Activated naive CD4-positive, alpha-beta T cell treated with anti-CD3 and anti-CD28 coated beads, Interleukin-2, amount 50 U/mL, for 24 hours (primary cell): ENCODE results near the gene C19orf25.
A peak's percentile ranks its signal among the peaks of the same experiment; 100 is the strongest.

Experiments used
- H3K27ac Mint-ChIP-seq: one replicate; pipeline ENCODE4 v1.8.0; 2021; ENCODE audit warnings: mild to moderate bottlenecking, mixed read lengths
- H3K27me3 Mint-ChIP-seq: one replicate; pipeline ENCODE4 v1.8.0; 2021; ENCODE audit warnings: mixed read lengths
- H3K36me3 Mint-ChIP-seq: one replicate; pipeline ENCODE4 v1.8.0; 2021; ENCODE audit warnings: mixed read lengths
- H3K4me1 Mint-ChIP-seq: one replicate; pipeline ENCODE4 v1.8.0; 2021; ENCODE audit warnings: mixed read lengths
- H3K4me3 Mint-ChIP-seq: one replicate; pipeline ENCODE4 v1.8.0; 2021; ENCODE audit warnings: mild to moderate bottlenecking, mixed read lengths
- H3K9me3 Mint-ChIP-seq: one replicate; pipeline ENCODE4 v1.8.0; 2021; ENCODE audit warnings: mixed read lengths

The C19orf25 gene

GRCh38 chr19:1516395-1516753, 37.4 kb upstream of the C19orf25 start:
- Mint-ChIP-seq H3K4me1 (peaks cover 6% of the 10 kb centered on the region), H3K27me3 (no peaks in the 10 kb centered on the region)

GRCh38 chr19:1514986-1515721, 36.1 kb upstream of the C19orf25 start:
- H3K27me3 Mint-ChIP-seq = no peaks in the 10 kb centered on the region
- no peaks in the 10 kb centered on the region for H3K36me3 Mint-ChIP-seq
- H3K27ac Mint-ChIP-seq = no peak overlapping the region
- H3K9me3 Mint-ChIP-seq = no peaks in the 10 kb centered on the region
- H3K4me3 Mint-ChIP-seq = no peak overlapping the region
- H3K4me1 Mint-ChIP-seq = peaks cover 6% of the 10 kb centered on the region

More at GRCh38 chr19:1516395-1516753, 37.4 kb upstream of the C19orf25 start:
- Mint-ChIP-seq H3K4me3 (no peak overlapping the region), H3K36me3 (no peaks in the 10 kb centered on the region), H3K9me3 (no peaks in the 10 kb centered on the region), H3K27ac (no peak overlapping the region)

DNA sequence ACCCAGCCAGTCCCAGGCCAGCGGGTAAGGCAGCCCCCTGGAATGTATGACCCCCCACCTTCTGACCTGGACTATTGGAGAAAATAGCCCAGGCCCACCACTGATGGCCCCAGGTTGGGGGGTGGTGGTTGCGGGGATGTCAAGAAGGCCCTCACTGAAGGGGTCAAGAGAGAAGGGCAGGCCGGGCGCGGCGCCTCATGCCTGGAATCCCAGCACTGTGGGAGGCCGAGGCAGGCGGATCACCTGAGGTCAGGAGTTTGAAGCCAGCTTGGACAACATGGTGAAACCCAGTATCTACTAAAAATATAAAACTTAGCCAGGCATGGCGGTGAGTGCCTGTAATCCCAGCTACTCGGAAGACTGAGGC, 35.3 kb upstream of the C19orf25 start:
- H3K36me3 Mint-ChIP-seq = no peaks in the 10 kb centered on the region
- no peak overlapping the region for H3K4me3 Mint-ChIP-seq
- no peaks in the 10 kb centered on the region for H3K9me3 Mint-ChIP-seq

DNA sequence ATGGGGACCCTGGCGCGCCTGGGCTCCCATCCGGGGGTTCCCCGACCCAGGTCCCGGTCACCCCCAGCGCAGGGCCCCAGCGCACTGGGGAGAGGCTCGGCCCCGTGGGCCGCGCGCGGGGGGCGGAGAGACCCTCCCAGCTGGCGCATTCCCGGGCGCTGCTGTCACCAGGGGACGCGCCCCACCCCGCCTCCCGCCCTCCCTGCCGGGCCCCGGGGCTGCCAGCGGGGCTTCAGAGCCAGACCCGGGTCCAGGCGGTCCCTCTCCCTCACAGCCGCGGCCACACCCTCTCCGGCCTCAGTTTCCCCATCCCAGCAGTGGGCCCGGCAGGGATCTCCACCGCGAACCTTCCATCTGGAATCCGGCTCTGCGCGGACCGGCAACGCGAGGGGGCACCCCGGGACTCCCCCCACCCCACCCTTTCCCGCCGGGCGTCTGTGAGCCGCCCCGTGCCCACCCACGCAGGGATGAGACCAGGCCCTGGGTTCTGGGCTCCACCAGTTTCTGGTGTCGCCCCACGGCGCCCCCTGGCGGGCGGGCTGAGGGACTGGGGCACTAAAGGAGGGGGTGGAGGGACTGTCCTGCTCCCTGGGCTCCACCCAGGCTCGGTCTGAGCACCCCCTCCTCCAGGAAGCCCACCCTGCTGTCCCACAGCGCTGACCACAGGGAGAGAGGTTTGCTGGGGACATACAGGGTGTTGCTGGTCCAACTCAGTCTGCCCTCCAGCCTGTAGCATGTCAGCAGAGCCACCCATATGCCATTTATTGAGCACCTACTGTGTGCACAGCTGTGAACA, 34.7 kb upstream of the C19orf25 start:
- Mint-ChIP-seq H3K4me3 (no peak overlapping the region), H3K9me3 (no peaks in the 10 kb centered on the region), H3K4me1 (peaks cover 7% of the 10 kb centered on the region), H3K27me3 (no peaks in the 10 kb centered on the region), H3K36me3 (no peaks in the 10 kb centered on the region), H3K27ac (no peak overlapping the region)

More for the DNA sequence above, 35.3 kb upstream of the C19orf25 start:
- Mint-ChIP-seq H3K4me1 (peaks cover 6% of the 10 kb centered on the region), H3K27ac (no peak overlapping the region), H3K27me3 (no peaks in the 10 kb centered on the region)

DNA sequence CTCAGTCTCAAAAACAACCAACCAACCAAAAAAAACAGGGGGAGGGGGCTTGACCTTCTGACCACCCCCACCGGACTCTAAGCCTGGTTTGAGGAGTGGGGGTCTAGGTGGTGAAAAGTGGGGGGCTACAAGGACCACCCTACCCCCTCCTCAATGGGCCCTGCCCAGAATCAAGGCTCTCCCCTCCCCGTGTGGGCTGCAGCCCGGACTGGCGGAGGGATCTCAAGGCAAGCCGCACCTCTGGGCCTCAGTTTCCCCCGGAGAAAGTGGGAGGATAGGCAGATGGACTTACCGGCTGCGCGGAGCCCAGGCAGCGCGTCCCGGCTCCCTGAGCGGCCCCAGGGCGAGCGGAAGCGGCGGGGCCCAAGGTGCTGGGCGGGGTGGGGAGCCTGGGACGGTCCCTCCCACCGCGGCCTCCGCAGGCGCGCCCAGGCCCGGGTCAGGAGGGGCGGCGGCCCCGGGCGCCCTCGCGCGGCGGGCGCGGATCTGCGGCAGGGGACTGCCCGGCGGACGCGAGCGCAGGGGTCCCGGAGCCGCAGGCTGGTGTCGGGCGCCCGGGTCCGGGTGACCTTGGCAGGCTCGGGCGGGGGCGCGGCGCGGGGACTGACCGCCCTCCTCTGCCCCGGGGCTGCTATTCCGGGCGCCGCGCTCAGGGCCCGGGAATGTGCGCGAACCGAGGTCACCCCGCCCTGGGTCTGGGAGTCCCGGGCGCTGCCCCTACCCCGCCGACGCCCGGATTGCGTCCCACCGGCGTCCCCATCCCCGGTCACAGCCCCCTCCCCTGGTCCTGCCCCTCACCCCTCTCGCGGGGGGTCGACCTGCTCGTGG, 33.9 kb upstream of the C19orf25 start, which contains the start of gene ADAMTSL5:
ADAMTSL5 (minus strand) TSS at position 349 of the 828 bp plus-strand sequence. CDS start 2,076 bp downstream, outside the sequence.
- H3K27ac Mint-ChIP-seq = peak within 1 kb of the TSS; percentile 55
- no peaks in the 10 kb centered on the region for H3K9me3 Mint-ChIP-seq
- H3K4me3 Mint-ChIP-seq = peak within 1 kb of the TSS; percentile 76
- H3K4me1 Mint-ChIP-seq = peaks cover 11% of the 10 kb centered on the region
- no peaks in the 10 kb centered on the region for H3K27me3 Mint-ChIP-seq
- no peaks in the 10 kb centered on the region for H3K36me3 Mint-ChIP-seq

DNA sequence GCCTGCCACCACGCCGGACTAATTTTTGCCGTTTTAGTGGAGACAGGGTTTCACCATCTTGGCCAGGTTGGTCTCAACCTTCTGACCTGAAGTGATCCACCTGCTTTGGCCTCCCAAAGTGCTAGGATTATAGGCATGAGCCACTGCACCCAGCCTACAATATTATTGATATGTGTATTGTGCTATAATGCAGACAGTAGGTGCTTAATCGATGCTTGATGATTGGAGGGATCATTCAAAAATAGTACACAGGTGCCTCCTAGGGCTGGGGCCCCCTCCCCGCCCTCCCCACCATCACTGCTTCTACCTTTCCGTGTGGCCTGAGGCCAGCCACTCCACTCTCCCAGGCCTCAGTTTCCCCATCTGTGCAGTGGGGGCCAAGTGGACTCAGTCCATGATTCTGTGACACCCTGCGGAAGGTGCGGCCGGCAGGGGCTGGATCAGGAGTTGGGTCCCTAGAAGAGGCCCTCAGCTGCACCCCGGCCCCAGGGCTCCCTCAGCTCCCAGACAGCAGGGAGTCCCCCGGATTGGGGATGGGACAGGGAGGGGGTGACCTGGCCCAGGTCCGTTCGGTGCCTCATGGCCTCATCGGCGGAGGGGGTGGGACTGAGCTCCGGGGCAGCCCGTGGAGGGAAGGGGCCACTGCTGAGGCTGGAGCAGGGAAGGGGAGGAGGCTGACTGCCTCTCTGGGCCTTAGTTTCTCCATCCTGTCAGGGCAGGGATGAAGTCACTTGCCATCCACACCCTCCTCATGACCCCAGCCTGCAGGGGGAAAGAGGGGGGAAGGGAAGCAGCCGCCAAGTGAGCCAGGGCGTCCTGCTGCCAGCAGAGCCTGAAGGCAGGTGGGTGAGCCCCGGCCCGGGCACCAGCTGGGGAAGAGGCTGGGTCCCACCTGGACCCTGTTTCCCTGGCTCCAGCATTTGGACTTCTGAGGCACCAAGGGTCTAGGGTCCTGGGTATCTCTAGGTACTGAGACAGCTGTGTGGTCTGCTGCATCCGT, 32.6 kb upstream of the C19orf25 start:
- Mint-ChIP-seq H3K9me3 (no peaks in the 10 kb centered on the region), H3K27me3 (no peaks in the 10 kb centered on the region), H3K4me3 (peak overlapping the region; percentile 76), H3K27ac (no peak overlapping the region), H3K4me1 (peaks cover 16% of the 10 kb centered on the region), H3K36me3 (no peaks in the 10 kb centered on the region)

GRCh38 chr19:1510807-1511206, 31.8 kb upstream of the C19orf25 start:
- Mint-ChIP-seq H3K4me1 (peaks cover 16% of the 10 kb centered on the region), H3K36me3 (no peaks in the 10 kb centered on the region), H3K9me3 (no peaks in the 10 kb centered on the region), H3K27ac (no peak overlapping the region), H3K4me3 (peak overlapping the region; percentile 1), H3K27me3 (no peaks in the 10 kb centered on the region)

- Mint-ChIP-seq H3K27me3 (no peaks in the 10 kb centered on the region), H3K27ac (no peak overlapping the region), H3K9me3 (no peaks in the 10 kb centered on the region), H3K36me3 (no peaks in the 10 kb centered on the region), H3K4me1 (peaks cover 16% of the 10 kb centered on the region), H3K4me3 (peak overlapping the region; percentile 1)
These were observed 31.4 kb upstream of the C19orf25 start for GRCh38 chr19:1510442-1510806.

DNA sequence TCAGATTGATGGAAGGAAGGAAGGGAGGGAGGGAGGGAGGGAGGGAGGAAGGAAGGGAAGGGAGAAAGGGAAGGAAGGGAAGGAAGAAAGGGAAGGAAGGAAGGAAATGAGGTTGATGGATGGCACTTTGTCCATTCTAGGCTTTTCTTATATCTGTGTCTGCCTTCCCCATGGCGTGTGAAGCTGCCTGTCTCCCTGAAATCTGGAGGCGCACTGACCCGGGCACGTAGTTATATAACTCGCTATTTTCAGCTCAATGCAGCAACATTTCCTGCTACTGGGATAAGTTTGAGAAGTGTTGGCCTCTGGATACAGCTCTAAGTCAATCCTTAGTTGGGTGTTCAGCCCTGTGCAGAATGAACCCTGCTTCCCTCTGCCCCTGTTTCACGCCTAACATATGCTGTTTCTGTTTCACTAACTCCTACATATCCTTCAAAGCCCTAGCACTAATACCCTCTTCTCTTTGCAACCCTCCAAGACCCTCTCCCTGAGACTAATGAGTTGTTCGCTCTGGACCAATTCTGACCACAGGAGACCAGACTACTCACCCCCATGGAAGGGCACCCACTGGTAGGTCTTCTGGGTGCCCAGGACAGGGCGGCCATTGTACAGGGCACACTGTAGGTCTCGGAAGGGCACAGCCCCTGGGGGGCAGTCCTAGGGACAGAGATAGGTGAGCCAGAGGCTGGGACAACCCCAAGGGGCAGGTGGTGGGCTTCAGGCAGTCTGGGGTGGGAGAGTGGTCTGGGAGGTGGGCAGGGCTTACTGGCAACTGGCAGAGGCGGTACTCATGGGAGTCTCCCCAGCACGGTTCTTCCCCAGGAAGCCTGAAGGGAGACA, 30.8 kb upstream of the C19orf25 start:
- no peak overlapping the region for H3K27ac Mint-ChIP-seq
- no peak overlapping the region for H3K4me3 Mint-ChIP-seq
- no peaks in the 10 kb centered on the region for H3K27me3 Mint-ChIP-seq
- no peaks in the 10 kb centered on the region for H3K9me3 Mint-ChIP-seq
- H3K4me1 Mint-ChIP-seq = peaks cover 16% of the 10 kb centered on the region
- H3K36me3 Mint-ChIP-seq = no peaks in the 10 kb centered on the region

GRCh38 chr19:1508507-1508856, 29.5 kb upstream of the C19orf25 start:
- Mint-ChIP-seq H3K4me1 (peaks cover 19% of the 10 kb centered on the region), H3K27ac (no peak overlapping the region), H3K36me3 (no peaks in the 10 kb centered on the region), H3K27me3 (no peaks in the 10 kb centered on the region), H3K4me3 (peak overlapping the region; percentile 5), H3K9me3 (no peaks in the 10 kb centered on the region)

GRCh38 chr19:1507763-1508506, 28.9 kb upstream of the C19orf25 start:
- Mint-ChIP-seq H3K4me1 (peaks cover 22% of the 10 kb centered on the region), H3K27ac (peak overlapping the region; percentile 60), H3K36me3 (no peaks in the 10 kb centered on the region), H3K4me3 (peak overlapping the region; percentile 91), H3K27me3 (no peaks in the 10 kb centered on the region), H3K9me3 (no peaks in the 10 kb centered on the region)

- H3K4me3 Mint-ChIP-seq = peak overlapping the region; percentile 91
- H3K36me3 Mint-ChIP-seq = no peaks in the 10 kb centered on the region
- H3K27ac Mint-ChIP-seq = no peak overlapping the region
- peaks cover 23% of the 10 kb centered on the region for H3K4me1 Mint-ChIP-seq
- H3K27me3 Mint-ChIP-seq = no peaks in the 10 kb centered on the region
- H3K9me3 Mint-ChIP-seq = no peaks in the 10 kb centered on the region
These were observed 28.2 kb upstream of the C19orf25 start for GRCh38 chr19:1507192-1507660.

DNA sequence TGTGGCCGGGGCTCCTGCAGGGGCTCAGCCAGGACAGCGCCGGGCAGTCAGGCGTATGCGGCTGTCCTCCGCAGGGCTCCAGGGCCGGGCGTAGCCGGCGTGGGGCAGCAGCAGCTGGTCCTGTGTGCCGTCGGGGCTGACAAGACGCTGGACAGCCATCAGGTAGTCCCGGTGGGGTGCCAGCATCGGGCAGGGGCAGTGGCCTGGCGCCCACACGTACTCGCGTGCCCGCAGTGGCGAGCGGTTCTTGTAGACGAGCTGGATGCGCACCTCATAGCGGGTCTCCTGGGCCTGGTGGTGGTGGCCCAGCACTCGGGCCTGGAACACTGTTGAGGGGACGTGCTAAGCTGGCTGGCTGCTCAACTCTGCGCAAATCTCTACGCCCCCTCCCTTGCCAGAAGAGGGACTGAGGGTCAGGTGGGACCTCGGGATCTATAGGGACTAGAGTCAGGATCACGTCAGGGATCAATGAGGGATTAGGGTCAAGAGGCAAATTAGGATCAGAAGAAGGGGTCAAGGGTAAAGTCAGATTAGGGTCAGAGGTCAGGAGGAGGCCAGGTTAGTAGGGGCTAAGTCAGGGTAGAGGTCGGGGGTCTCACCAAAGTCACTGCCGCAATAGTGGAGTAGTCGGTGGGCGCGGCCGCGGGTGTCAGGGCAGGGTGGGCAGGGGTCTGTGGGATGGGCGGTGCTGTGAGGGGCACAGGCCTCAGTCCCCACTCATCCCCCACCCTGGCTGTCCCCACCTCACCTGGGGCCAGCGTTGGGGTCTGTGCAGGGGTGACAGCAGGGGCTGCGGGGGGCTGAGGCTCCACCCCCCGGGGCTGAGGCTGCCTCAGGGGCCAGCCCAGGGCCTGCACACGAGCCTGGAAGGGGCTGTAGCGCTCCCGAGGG, 27.2 kb upstream of the C19orf25 start:
- Mint-ChIP-seq H3K27me3 (no peaks in the 10 kb centered on the region), H3K4me1 (peaks cover 20% of the 10 kb centered on the region), H3K9me3 (no peaks in the 10 kb centered on the region), H3K4me3 (no peak overlapping the region), H3K36me3 (no peaks in the 10 kb centered on the region), H3K27ac (no peak overlapping the region)
